Neural cell (in vitro differentiated cells): ENCODE measurements around the gene TLE3. TPM values are rescaled to one million over a fixed set of nuclear protein-coding genes. Genes with fewer than 3 reads are reported as not detected.

Source experiments
- H2AFZ ChIP-seq: fragments of 200-600, 300-800 bp; sonication (generic), shearing (Covaris generic); 2 replicates; pipeline ENCODE4 v1.6.0; 2014; ENCODE audit warnings: low read depth, mild to moderate bottlenecking, antibody characterized with exemption, low read length, moderate library complexity
- H3F3A ChIP-seq: fragments of 200-600 bp; shearing (Covaris generic); 2 replicates; pipeline ENCODE4 v1.6.1; 2016; ENCODE audit warnings: mild to moderate bottlenecking, moderate library complexity, mixed read lengths, antibody characterized with exemption, low read length; ENCODE audit not compliant: insufficient read depth, poor library complexity, severe bottlenecking
- H3K27ac ChIP-seq: fragments of 200-600, 300-800 bp; sonication (generic), shearing (Covaris generic); 2 replicates; pipeline ENCODE4 v1.5.1; 2014; ENCODE audit warnings: mild to moderate bottlenecking, low read length, moderate library complexity
- H3K27me3 ChIP-seq: fragments of 300-800, 200-600 bp; sonication (generic), shearing (Covaris generic); 2 replicates; pipeline ENCODE4 v1.6.0; 2014; ENCODE audit warnings: mild to moderate bottlenecking, low read depth, low read length, moderate library complexity; ENCODE audit not compliant: insufficient read depth
- H3K36me3 ChIP-seq: fragments of 300-800, 200-600 bp; sonication (generic), shearing (Covaris generic); 2 replicates; pipeline ENCODE4 v1.5.1; 2014; ENCODE audit warnings: mild to moderate bottlenecking, antibody characterized with exemption, low read length, moderate library complexity; ENCODE audit not compliant: insufficient read depth
- H3K4me2 ChIP-seq: fragments of 300-800, 200-600 bp; sonication (generic), shearing (Covaris generic); 2 replicates; pipeline ENCODE4 v1.6.0; 2014; ENCODE audit warnings: mild to moderate bottlenecking, low read length
- H3K4me3 ChIP-seq: fragments of 300-800, 200-600 bp; sonication (generic), shearing (Covaris generic); 2 replicates; pipeline ENCODE4 v1.5.1; 2014; ENCODE audit warnings: mild to moderate bottlenecking, low read length, moderate library complexity
- H3K79me2 ChIP-seq: fragments of 200-600 bp; shearing (Covaris generic); replicated peaks from 2 replicates; pipeline ENCODE4 v1.6.0; 2014; ENCODE audit warnings: mild to moderate bottlenecking, low read length, moderate library complexity; ENCODE audit not compliant: insufficient read depth
- H3K9ac ChIP-seq: fragments of 300-800, 200-600 bp; sonication (generic), shearing (Covaris generic); 2 replicates; pipeline ENCODE4 v1.6.1; 2016; ENCODE audit warnings: mild to moderate bottlenecking, low read length, mixed read lengths
- H3K9me2 ChIP-seq: fragments of 200-600 bp; shearing (Covaris generic); 2 replicates; pipeline ENCODE4 v1.6.1; 2016; ENCODE audit warnings: mild to moderate bottlenecking, low read length, mixed read lengths; ENCODE audit not compliant: insufficient read depth
- H3K9me3 ChIP-seq: fragments of 200-600, 300-800 bp; sonication (generic), shearing (Covaris generic); 2 replicates; pipeline ENCODE4 v1.6.1; 2016; ENCODE audit warnings: mild to moderate bottlenecking, mixed run types, low read length, moderate library complexity, mixed read lengths
- H4K20me1 ChIP-seq: fragments of 200-600 bp; shearing (Covaris generic); 2 replicates; pipeline ENCODE4 v1.6.1; 2016; ENCODE audit warnings: mild to moderate bottlenecking, mixed run types; ENCODE audit not compliant: insufficient read depth
- CTCF ChIP-seq: fragments of 450-650 bp; IDR thresholded peaks from 2 replicates; pipeline ENCODE4 v1.5.1; 2014; ENCODE audit warnings: antibody characterized with exemption, mild to moderate bottlenecking, moderate library complexity; ENCODE audit not compliant: poor library complexity, severe bottlenecking
- EP300 ChIP-seq: fragments of 450-650 bp; conservative IDR thresholded peaks from 2 replicates; pipeline ENCODE4 v1.6.1; 2014; ENCODE audit warnings: antibody characterized with exemption, mild to moderate bottlenecking, moderate library complexity; ENCODE audit not compliant: poor library complexity, severe bottlenecking
- EZH2 ChIP-seq: fragments of 200-600, 300-800 bp; shearing (Covaris generic), sonication (generic); IDR thresholded peaks from 2 replicates; pipeline ENCODE4 v1.6.1; 2014; ENCODE audit warnings: antibody characterized with exemption, low read length, borderline replicate concordance, mild to moderate bottlenecking; ENCODE audit not compliant: insufficient read depth, poor library complexity, severe bottlenecking
- MXI1 ChIP-seq: fragments of 450-650 bp; conservative IDR thresholded peaks from 2 replicates; pipeline ENCODE4 v1.6.1; 2014; ENCODE audit warnings: antibody characterized with exemption, mild to moderate bottlenecking; ENCODE audit not compliant: poor library complexity, severe bottlenecking
- POLR2AphosphoS5 ChIP-seq: IDR thresholded peaks from 2 replicates; pipeline ENCODE4 v1.6.1; 2012
- RAD21 ChIP-seq: fragments of 450-650 bp; conservative IDR thresholded peaks from 2 replicates; pipeline ENCODE4 v1.6.1; 2014; ENCODE audit warnings: antibody characterized with exemption, mild to moderate bottlenecking, moderate library complexity
- REST ChIP-seq: IDR thresholded peaks from 2 replicates; pipeline ENCODE4 v1.6.1; 2012; ENCODE audit warnings: borderline replicate concordance
- SMC3 ChIP-seq: fragments of 450-650 bp; conservative IDR thresholded peaks from 2 replicates; pipeline ENCODE4 v1.6.1; 2014; ENCODE audit warnings: antibody characterized with exemption, mild to moderate bottlenecking, moderate library complexity; ENCODE audit not compliant: poor library complexity
- TAF1 ChIP-seq: IDR thresholded peaks from 2 replicates; pipeline ENCODE4 v1.6.1; 2012; ENCODE audit warnings: low read depth
- polyA plus RNA-seq: library from polyadenylated mRNA; depleted of rRNA; stranded (reverse); fragments of >200 nt; gene quantifications from 2 replicates; pipeline ENCODE4 v1.2.3, GENCODE V29; 2014

The TLE3 gene
- polyA plus RNA-seq, 1 donor from 2014 or later = 27.6 TPM

- H3K4me2 ChIP-seq = no peak overlapping the region
- peaks cover 10% of the 10 kb centered on the region for H3F3A ChIP-seq
- no peaks in the 10 kb centered on the region for H4K20me1 ChIP-seq
- H3K9me3 ChIP-seq = no peaks in the 10 kb centered on the region
- H3K27ac ChIP-seq = no peak overlapping the region
- no peak overlapping the region for H3K4me3 ChIP-seq
- H3K27me3 ChIP-seq = no peaks in the 10 kb centered on the region
- H3K9me2 ChIP-seq = no peaks in the 10 kb centered on the region
- no peak overlapping the region for H2AFZ ChIP-seq
- H3K79me2 ChIP-seq = peaks cover 19% of the 10 kb centered on the region
- H3K36me3 ChIP-seq = no peaks in the 10 kb centered on the region
- no peak overlapping the region for H3K9ac ChIP-seq
- no peak for TF ChIP-seq MXI1
- no peak for TF ChIP-seq EZH2
- TF ChIP-seq EP300 = no peak
- TF ChIP-seq TAF1 = no peak
- no peak for TF ChIP-seq POLR2AphosphoS5
- no peak for TF ChIP-seq RAD21
- TF ChIP-seq SMC3 = no peak
- TF ChIP-seq CTCF = no peak
Measured at GRCh38 chr15:70067011-70067410, 30.7 kb downstream of the TLE3 start.

- H3K27ac ChIP-seq = no peak overlapping the region
- no peaks in the 10 kb centered on the region for H3K9me3 ChIP-seq
- no peak overlapping the region for H3K4me3 ChIP-seq
- H3K27me3 ChIP-seq = no peaks in the 10 kb centered on the region
- no peak overlapping the region for H3K4me2 ChIP-seq
- no peak overlapping the region for H3K9ac ChIP-seq
- peaks cover 6% of the 10 kb centered on the region for H3F3A ChIP-seq
- H3K79me2 ChIP-seq = peaks cover 19% of the 10 kb centered on the region
- no peaks in the 10 kb centered on the region for H4K20me1 ChIP-seq
- no peak overlapping the region for H2AFZ ChIP-seq
- H3K36me3 ChIP-seq = no peaks in the 10 kb centered on the region
- no peak for TF ChIP-seq EZH2
- H3K9me2 ChIP-seq = no peaks in the 10 kb centered on the region
Measured at GRCh38 chr15:70066447-70066846, 31.3 kb downstream of the TLE3 start.

GRCh38 chr15:70066004-70066403 lies 31.7 kb downstream of the TLE3 start:
- no peaks in the 10 kb centered on the region for H3K27me3 ChIP-seq
- H3K9ac ChIP-seq = no peak overlapping the region
- TF ChIP-seq SMC3 (no peak), CTCF (no peak), TAF1 (no peak), REST (no peak), EZH2 (no peak), EP300 (no peak), POLR2AphosphoS5 (no peak), MXI1 (no peak), RAD21 (no peak)
- H3K9me2 ChIP-seq = no peaks in the 10 kb centered on the region
- peaks cover 2% of the 10 kb centered on the region for H3F3A ChIP-seq
- no peak overlapping the region for H2AFZ ChIP-seq
- H3K36me3 ChIP-seq = no peaks in the 10 kb centered on the region
- H3K4me3 ChIP-seq = no peak overlapping the region
- no peaks in the 10 kb centered on the region for H3K9me3 ChIP-seq
- H3K79me2 ChIP-seq = peaks cover 19% of the 10 kb centered on the region
- no peaks in the 10 kb centered on the region for H4K20me1 ChIP-seq
- no peak overlapping the region for H3K4me2 ChIP-seq
- H3K27ac ChIP-seq = no peak overlapping the region
